Measurements from ENCODE around the gene PPDPF.
"Not testable (repeated sequence)": the region's sequence is repeated elsewhere in the genome, so short reads cannot be mapped to it uniquely, and the experiment has no call there.

Gene PPDPF, protein sequence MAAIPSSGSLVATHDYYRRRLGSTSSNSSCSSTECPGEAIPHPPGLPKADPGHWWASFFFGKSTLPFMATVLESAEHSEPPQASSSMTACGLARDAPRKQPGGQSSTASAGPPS

DNA sequence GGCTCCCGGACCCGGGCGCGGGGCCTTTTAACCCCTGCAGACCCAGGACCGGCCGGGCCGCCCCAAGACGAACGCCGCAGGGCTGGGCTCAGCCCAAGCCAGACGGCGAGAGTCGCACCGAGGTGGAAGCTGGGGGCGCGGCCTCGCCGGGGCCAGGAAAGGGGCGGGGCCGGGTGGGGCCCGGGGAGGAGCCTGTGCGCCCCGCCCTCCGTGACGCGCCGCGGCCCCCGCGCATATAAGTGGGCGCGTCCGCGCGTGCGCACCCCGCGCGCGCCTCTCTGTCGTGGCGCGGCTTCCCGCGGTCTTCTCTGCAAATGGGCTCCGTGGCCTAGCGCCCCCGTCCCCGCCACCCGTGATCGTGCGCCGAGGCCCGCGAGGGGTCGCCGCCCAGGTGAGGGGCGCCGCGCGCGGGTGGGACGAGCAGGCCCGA is at the start of gene PPDPF:
Gene PPDPF (plus strand): TSS at position 262 of the 430 bp plus-strand sequence. CDS start 544 bp downstream, outside the sequence.
- DNase-seq: peak; percentile 87

DNA sequence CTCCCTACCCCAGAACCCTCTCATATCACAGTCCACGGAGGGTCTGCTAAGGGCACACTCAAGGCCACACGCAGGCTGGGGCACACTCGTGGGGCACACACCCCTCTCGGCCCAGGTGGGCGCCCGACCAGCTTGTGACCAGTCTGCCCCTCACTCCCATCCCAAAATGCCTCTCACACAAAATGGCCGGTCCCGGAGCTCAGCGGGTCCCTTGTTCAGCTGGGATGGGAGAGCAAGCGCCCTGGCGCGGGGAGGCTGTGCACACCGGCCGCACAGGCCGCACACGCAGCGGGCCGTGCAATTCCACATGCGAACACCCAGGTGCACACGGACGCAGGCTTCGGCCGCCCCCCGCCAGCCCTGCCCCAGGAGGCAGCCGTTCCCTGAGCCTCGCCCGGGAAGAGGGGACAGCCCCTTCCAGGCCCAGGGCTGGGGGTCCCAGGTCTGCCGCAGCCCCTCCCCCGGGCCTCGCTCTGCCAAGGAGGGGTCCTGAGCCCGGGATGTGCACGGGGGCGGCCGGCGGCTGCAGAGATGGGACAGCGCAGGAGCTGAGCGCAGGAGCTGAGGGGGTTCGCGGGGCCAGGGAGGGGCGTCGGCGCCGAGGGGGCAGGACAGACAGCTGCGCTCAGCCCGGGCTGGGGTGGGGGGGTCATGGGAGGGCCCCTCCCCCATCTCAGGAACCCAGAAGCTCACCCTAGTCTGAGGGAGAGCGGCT is 49.4 kb upstream of the PPDPF start:
- no peak for DNase-seq

DNA sequence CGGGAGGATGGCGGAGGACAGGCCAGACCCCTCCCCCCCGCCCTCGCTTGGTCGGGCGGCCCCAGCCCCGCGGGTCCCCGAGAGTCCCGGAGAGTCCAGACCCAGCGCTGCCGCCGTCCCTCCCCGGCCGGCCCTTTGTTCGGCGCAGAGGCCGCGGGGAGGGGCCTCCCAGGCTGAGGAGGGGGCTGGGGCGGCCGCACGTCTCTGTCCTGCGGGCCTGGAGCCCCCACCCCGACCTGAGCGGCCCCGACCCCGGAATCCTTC is 48.9 kb upstream of the PPDPF start:
- DNase-seq: no peak

DNA sequence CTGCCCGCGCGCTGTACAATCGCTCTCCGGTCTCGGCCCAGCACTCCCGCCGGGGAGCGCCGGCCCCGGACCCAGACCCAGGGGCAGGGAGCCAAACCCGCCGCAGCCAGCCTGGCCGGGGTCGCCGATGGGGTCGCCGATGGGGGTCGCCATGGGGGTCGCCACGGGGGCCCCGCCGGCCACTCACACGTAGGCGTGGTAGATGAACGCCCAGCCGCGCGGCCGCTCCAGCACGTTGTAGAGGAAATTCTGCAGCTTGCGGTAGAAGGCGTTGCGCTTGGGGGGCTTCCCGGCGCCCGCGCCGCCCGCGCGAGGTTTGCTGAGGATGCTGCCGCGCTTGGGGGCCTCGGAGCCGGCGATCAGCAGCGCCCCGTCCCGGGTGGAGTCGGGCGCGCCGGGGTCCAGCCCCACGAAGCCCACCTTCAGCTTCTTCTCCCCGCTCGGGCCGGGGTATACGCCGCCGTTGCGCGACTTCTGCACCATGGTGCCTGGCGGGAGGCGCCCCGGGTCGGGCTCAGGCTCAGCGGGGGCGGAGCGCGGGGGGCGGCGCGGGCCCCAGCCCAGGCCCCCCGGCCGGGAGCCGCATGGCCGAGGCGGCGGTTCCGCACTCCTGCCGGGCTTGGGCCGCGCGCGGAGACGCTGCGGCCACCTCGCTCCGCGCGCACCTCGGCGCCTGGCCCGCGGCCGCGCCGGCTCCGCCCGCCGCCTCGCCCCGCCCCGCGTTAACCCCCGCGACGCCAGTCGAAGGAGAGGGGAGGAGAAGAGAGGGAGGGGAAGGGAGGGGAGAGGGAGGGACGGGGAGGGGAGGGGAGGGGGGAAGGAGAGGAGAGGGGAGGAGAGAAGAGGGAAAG is 48.4 kb upstream of the PPDPF start, which contains the start of gene KCNQ2:
Gene KCNQ2 (minus strand): TSS at position 675 of the 851 bp plus-strand sequence. CDS start 192 bp downstream, at position 483.
- DNase-seq: no peak

DNA sequence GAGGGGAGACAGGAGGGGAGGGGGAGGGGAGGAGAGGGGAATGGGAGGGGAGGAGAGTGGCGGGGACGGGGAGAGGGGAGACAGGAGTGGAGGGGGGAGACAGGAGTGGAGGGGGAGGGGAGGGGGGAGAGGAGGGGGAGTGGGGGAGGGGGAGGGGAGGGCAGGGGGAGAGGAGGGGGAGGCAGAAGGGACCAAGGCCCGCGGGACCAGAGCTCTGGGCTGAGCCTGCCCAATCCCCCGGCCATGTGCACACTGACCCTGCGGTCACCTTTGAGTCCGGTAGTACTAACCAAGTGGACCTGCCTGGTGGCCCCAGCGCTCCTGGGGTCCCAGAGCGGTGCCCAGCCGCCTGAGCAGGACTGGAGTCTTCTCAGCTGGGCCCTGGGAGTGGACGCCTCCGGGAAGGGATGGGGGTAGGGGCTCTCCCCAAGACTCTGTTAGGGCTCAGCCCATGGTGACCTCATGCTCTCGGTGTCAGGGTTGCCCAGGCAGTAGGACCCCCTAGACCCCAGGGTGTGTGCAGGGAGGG is 47.6 kb upstream of the PPDPF start:
- DNase-seq: no peak

DNA sequence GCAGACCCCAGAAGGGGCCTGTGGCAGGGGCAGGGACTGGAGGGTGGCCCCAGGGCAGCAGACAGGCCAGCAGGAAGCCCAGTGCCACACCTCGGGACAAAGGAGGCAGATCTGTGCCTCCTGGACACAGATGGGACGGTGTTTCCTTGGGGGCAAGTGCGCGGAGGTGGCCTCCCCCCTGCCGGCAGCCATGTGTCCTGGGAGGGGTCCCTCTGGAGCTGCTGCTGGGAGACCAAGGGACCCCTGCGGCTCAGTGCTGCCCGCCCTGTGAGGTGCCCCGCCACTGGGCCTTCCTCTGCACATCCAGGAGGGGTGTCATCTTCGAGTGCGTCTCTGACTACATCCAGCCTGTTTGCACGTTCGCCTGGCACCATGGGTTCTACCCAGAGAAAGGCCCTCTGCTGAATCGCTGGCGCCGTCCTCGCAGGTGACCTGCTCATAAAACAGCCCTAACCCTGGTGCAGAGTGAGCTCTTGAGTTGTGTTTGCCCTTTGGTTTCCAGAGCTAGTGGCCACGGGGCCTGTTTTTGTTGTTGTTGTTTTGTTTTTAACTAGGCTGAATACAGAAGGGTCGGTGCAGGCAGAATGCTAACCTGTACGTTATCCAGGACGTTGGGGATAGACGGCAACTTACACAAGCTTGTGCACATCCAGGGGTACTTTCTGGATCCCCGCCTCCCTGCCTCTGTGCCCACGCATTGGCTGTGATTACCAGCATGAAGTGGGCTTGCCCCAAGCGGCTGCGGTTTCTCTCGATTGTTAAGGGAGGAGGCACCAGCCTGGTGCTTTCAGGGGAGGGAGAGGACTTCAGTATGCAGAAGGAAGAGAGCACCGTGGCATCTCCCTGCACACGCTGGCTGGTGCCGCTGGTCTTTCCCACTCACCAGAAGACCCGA is 46.8 kb upstream of the PPDPF start:
- DNase-seq: no peak

DNA sequence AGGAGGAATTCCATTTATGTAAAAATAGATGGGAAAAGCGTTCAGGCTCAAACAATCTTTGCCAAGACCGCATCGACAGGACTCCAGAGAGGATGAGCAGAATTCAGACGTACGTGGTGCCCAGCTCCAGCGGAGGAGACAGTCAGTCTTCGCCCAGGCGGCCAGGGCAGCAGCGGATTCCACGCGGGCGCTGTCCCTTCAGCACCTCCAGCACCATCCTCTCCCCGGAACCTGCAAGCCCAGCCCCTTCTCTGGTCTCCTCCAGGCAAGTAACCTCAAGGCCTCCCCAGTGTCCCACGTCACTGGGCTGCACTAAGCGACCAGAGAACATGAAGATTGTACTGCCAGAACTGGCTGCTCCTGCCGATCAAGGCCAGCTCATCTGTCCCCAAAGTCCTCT is 45.4 kb upstream of the PPDPF start:
- no peak for DNase-seq

DNA sequence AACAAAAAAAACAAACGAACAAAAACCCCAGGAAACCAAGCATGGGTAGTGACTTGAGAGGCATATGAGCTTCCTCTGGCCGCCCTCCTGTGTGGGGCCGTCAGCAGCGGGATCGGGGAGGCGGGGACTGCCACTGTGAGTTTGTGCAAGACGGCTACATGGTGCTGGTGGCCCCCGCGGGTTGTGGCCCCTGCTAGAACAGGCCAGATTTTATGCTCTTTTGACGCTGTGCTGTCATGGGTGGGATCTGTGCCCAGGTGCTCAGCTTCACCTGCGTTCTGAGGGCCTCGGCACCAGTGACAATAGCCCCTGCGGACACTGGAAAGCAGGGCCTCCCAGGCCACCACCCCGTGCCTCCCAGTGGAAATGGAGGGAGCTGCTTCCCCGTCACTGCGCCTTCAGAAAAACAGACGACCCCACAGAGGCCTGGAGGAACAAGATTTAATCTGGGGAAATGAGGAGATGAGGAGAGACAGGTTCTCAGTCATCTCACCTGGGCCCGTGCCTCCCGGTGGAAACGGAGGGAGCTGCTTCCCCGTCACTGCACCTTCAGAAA is 43.4 kb upstream of the PPDPF start:
- DNase-seq: no peak

DNA sequence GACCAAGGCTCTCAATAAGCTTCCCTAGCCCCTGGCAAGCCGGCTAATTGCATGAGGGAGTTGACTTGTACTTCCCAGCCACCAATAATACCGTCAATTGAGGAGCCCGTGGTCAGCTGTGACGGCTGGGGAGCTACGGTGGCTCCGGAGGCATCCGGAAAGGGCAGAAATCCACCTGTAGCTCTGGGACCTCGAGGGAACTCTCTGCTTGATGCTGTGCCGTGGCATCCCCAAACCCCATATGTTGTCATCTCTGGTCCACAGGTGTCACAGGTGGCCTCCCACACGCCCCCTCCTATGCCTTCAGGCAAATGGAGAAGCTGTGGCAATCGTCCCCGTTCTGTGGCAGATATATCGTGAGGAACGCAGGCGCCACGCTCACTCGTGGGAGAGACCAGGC is 42.6 kb upstream of the PPDPF start:
- DNase-seq: no peak

DNA sequence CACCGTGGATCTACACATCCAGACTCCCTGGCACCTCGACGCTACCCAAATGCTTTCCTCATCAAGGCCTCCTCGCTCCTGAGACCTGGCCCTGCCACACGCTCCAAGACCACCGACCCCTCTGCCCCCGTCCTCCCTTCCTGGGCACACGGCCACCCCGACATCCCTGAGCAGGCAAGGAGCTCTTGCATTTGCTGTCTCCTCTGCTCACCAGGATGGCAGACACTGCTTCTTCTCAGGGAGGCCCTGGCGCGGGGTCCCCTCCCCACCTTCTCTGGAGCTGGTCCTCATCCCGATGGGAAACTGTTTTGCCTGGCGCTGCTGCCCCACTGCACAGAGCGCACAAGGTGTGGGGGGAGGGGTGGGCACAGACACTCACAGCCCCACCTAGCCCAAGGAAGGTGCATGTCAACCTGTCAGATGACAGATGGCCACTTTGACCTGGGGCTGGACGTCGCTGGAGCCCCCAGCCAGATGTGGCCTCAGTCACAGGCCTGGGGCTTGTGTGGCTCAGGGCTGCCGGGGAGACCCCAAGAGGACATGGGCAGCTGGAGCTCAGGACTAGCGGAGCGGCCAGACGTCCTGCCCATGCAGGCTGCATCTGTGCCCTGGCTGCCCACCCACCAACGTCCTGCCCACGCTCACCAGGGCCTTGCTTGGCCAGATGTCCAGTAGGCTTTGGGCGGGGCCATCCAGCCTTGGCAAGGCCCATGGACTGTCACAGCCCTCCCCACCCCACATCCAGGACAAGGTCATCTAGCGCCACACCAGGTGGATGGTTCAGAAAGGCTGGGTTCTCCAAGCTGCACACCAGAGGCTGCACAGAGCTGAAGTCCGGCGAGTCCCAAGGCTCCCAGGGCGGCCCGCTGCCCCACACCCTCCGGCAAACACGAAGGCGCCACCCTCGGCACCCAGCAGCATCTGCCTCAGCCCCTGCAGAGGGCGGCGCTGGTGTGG is 41.9 kb upstream of the PPDPF start:
- no peak for DNase-seq

DNA sequence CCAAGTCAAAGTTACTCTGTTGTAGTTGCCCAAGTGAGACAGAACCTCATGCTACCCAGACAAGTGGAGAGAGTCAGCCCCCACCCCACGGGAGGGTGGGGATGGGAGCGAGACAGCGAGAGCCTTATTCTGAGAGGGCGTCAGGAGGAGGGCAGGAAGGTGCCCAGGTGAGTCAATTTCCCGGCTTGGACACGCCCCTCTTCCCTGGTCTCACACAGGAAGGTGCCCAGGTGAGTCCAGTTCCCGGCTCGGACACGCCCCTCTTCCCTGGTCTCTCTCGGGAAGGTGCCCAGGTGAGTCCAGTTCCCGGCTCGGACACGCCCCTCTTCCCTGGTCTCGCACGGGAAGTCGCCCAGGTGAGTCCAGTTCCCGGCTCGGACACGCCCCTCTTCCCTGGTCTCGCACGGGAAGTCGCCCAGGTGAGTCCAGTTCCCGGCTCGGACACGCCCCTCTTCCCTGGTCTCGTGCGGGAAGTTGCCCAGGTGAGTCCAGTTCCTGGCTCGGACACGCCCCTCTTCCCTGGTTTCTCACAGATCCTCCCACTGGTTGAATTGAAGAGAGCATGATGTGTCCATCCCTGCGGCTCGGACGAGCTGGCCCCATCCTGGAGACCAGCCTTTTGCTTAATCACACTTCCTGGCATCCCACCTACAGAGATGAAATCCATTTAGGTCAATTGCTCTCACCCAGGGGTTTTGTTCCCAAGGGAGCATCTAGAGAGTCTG is 40.7 kb upstream of the PPDPF start:
- not testable (repeated sequence) for DNase-seq

DNA sequence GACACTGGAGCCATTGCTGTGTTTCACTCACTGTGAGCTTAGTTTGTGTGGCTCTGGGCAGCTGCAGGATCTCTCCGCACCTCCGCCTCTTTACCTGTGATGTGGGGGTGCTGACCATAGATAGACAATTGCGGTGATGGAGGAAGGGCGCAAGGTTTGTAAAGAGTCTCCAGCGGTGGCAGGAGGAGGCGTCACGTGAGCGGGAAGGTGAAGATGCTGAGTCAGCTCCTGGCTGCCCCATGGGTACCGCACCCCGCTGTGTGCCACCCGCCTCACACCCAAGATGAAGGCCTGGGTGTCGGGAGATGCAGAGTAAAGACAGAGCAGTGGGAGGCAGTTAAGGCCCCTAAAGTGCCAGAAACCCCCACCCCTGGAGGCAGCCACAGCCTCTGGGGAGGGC is 39.1 kb upstream of the PPDPF start:
- no peak for DNase-seq

DNA sequence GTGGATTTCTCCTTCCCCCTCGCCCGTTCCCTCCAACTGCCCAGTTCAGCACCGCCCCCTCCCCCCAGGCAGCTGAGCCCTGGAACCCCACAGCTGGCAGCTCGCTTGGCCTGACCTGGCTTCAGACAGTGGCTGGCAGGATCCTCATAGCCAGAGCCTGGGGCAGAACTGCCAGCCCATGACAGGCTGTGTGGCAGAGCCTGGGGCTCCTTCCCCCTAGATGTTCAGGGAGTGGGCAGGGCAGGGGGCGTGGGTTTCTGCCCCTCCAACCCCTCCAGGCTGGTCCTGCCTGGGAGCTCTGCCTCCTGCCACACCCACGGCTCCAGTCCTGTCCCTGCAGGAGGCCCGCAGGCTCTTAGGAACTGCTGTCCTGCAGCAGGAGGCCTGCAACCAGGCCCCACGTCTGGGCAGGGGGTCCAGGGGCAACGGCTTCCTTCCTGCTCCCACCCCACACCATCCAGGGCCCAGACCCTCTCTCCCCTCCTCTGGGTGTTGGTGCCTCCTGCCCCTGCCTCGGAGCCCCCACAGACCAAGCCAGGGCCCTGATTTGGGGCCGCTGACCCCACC is 38.5 kb upstream of the PPDPF start:
- no peak for DNase-seq

DNA sequence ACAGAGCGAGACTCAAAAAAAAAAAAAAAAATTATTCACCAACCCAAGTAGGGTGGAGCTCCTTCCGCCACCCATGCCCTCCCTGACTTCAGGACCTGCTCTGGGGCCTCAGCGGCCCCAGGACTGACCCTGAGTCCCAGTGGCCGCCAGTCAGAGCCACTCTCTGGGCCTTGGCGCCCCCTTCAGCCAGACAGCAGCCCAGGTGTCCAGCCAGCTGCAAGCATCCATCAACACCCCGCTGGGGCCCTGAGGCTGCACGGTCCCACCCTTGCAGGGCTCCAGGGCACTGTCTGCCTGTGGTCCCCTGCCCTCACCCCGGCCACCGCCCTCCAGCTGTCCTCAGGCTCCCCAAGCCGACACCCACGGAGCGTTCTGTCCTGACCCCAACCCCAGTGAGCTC is 36.7 kb upstream of the PPDPF start:
- DNase-seq: no peak

DNA sequence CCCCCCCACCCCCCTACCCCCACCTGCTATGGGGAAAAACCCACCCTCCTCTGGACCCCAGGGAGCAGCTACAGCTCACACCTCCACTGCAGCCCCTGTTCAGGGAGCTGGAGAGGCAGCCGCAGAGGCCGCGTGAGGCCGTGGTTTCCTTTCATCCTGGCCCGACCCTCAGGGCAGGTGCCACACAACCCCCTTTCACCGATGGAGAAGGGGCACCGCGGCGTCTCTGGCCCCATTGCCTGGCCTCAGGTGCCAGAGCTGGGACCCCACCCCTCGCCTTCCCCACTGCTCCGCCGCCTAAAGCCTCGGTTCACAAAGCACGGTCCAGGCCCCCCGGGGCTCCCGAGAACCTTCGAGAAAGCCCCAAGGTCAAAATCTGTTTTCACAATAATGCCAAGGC is 36.3 kb upstream of the PPDPF start:
- DNase-seq: no peak

DNA sequence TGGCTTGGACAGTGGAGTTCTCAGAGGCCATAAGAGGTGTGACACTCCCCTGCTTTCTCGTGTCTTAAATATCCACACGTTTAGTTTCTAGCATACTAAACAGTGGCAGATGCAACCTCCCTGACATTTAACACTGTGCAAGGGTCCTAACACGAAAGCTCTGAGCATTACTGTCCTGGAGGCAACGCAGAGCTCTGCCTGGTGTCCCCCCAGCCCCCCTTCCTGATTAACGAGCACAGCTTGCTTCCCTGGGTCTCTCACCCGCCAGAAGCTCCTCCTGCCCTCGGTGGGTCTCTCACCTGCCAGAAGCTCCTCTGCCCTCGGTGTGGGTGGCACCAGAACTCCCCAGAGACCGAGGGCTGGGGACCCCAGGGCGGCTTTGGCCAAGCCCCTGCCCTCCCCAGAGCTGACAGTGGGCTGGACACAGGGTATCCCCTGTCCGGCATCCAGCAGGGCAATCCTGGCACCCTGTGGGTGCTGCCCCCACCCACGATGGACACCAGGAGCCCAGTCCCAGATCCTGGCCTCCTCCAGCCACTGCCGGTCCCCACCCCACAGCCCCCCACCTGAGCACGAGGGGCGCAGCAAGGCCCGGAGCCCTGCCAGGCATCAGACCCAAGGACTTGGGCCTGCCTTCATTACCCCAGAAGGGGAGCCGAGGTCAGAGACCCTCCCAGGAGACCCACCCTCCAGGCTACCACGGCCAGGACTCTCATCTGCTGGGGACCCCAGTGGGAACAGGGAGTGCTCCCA is 35.7 kb upstream of the PPDPF start:
- DNase-seq: no peak

DNA sequence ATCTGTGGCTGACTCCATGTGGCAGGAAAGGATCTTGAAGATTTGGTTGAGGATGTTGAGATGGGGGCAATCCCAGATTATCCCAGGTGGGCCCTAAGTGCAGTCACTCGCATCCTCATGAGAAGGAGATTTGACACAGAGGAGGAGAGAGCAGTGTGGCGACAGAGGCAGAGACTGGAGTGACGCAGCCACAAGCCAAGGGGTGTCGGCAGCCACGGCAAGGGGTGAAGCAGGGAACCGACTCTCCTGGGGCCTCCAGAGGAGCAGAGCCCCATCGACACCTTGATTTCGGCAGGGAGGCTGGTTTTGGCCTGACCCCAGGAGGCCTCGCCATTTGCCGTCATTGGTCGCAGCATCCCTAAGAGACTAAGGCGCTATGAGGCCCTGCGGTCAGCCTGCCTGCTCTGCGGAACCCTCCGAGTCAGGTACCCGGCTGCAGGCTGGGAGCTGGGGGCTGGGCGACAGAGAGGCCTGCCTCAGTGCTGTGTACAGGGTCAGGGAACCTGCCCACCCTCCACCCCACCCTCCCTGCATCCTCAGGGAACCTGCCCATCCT is 34.2 kb upstream of the PPDPF start:
- no peak for DNase-seq

DNA sequence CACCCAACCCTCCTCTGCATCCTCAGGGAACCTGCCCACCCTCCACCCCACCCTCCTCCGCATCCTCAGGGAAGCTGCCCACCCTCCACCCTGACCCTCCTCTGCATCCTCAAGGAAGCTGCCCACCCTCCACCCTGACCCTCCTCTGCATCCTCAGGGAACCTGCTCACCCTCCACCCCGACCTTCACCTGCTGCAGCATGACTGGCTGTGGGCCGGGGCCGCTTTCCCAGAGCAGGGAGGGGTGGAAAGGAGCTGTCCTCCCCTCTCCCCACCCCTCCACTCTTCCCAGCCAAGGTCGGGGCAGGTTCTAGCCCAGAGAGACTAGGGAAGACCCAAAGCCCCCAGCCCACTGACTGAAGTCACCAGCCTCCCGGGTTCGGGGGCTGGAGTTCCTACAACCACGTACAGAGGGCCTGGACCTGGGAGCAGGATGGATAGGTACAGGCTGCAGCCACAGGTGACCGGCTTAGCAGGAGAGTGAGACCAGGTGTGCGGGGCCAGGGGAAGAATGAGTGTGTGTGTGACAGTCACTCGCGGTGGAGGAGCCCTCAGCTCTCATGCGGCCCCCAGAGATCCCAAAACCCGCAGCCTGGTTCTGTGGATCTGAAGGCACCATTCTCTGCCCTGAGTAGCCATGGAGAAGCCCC is 33.3 kb upstream of the PPDPF start:
- DNase-seq: no peak

Measured in stimulated activated CD4-positive, alpha-beta T cell treated with anti-CD3 and anti-CD28 coated beads, Interleukin-12 subunit alpha, Interleukin-12 subunit beta, amount 100 ng/mL, for 4 hours (primary cell).